ENCODE results near the gene TBR1.

The TBR1 gene

GRCh38 chr2:161426922-161427663, 11.0 kb downstream of the TBR1 start:
- no peak for DNase-seq (ENCODE audit: low read depth in 2 of 3, low spot score in 1 of 3)

GRCh38 chr2:161427664-161428587, 11.8 kb downstream of the TBR1 start:
- DNase-seq (ENCODE audit: low read depth in 2 of 3, low spot score in 1 of 3) = no peak

GRCh38 chr2:161430386-161430785, 14.3 kb downstream of the TBR1 start:
- no peak for DNase-seq (ENCODE audit: low read depth in 2 of 3, low spot score in 1 of 3)

DNA sequence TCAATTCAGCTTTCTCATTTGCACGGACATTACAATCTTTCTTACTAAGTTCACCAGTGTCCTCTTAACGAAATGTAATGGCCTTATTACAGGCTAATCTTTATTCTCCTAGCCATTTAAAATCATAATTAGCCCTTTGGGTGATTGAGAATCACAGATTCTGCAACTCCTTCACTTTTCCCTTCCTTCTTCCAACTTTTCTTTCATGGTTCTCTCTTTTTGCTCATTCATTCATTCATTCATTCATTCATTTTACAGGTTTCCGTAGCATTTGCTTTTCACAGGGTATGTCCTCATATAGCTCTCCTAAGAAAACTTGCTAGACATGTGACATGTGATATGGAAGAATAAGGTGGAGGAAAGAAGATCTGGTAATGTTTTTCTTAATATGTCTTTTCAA, 16.0 kb downstream of the TBR1 start:
- DNase-seq (ENCODE audit: low read depth in 2 of 3, low spot score in 1 of 3) = no peak

DNA sequence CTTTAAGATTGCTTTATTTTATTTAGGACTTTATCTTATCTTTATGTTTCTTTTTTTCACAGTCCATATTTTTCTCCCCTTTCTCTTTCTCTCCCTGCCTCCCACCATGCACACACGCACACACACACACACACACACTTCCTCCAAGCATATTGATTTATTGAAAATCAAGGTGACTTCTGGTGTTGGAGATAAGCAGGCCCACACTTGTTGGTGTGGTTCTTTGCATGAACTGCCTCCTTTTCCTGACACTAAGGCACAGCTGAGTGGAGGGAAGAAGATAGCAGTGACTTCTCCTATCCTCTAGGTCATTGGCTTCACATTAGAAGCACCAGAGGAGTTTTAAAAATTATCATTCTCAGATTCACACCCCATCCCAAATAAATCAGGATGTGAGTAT, 18.0 kb downstream of the TBR1 start:
- DNase-seq (ENCODE audit: low read depth in 2 of 3, low spot score in 1 of 3) = no peak

DNA sequence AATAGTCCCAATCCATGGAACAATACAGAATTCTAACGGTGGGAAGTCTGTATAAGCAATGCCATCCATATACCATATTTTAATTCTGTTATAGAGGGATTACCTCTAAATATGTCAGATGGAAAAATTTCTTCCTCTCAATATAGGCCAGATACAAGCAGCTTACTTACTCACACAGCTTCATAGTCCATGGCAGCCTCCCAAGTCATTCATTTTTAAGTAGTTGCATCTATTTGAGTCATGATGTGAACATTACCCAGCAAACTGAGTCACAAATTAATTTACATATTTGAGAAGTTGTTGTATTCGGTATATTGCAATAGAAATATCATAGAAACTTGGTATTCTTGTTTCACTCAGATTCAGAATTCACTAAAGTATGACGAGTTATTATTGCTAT, 20.3 kb downstream of the TBR1 start:
- no peak for DNase-seq (ENCODE audit: low read depth in 2 of 3, low spot score in 1 of 3)

DNA sequence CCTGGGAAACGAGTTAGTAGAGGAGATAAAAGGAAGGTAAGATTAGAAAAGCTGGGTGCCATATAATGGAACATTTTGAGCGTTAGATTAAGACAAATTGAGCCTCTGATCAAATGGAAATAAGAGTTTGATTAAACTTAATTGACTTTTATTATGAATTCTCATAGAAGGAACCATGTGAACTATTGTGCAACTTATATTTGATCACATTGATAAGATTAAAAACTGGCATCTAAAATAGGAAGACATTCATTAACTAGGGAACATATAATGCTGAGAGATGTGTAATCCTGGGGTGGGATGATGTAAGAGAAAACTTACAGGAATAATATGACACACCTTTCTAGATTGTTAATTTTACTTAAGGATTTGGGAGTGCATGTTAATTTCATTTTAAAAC, 22.5 kb downstream of the TBR1 start:
- no peak for DNase-seq (ENCODE audit: low read depth in 2 of 3, low spot score in 1 of 3)

- no peak for DNase-seq (ENCODE audit: low read depth in 2 of 3, low spot score in 1 of 3)
These were observed 29.0 kb downstream of the TBR1 start for GRCh38 chr2:161445097-161445496.

GRCh38 chr2:161448431-161448830, 32.3 kb downstream of the TBR1 start:
- no peak for DNase-seq (ENCODE audit: low read depth in 2 of 3, low spot score in 1 of 3)

DNA sequence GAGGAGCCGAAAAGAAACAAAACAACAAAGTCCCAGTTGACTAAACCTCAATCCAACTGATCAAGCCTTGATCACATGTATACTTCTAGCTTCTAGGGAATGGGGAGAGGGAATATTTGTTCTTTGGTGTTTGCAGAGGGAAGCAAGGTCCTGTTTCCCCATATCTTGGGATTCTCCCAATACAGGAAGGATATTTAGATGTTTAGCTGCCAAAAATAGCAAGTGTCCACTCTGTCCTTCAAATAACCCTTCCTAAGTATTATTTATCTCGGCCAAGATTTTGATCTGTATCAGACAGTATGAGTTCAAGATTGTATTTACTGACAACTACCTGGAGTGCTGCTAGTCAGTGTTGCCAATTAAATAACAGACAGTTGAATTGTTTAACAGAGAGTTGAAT, 55.5 kb downstream of the TBR1 start:
- DNase-seq (ENCODE audit: low read depth in 2 of 3, low spot score in 1 of 3) = no peak

DNA sequence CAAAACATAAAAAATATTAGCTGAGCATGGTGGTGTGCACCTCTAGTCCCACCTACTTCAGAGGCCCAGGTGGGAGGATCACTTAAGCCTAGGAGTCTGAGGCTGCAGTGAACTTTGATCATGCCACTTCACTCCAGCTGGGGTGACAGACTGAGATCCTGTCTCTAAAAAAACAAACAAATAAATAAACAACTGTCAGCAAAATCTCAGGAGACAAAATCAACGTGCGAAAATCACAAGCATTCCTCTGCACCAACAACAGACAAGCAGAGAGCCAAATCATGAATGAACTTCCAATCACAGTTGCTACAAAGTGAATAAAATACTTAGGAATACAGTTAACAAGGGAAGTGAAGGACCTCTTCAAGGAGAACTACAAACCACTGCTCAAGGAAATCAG, 58.8 kb downstream of the TBR1 start:
- no peak for DNase-seq (ENCODE audit: low read depth in 2 of 3, low spot score in 1 of 3)
